Measurements from ENCODE around the gene STK39. TPM values are rescaled to one million over a fixed set of nuclear protein-coding genes. Genes with fewer than 3 reads are reported as not detected.
"Not testable (repeated sequence)": the region's sequence is repeated elsewhere in the genome, so short reads cannot be mapped to it uniquely, and the experiment has no call there.

The STK39 gene
- total RNA-seq, 2 donors from 2014 or later = 21.8 to 43.1 TPM

- DNase-seq (ENCODE audit: low spot score in 2 of 2) (peak in 1 of 2 donors; percentile 39), ATAC-seq (peak in 1 of 2 donors; percentile 46)
- no peaks in the 10 kb centered on the region for H3K36me3 Mint-ChIP-seq
- H3K27ac Mint-ChIP-seq = no peak overlapping the region
- no peaks in the 10 kb centered on the region for H3K9me3 Mint-ChIP-seq
Measured at GRCh38 chr2:168118733-168119514, 128.5 kb downstream of the STK39 start.

- no peak for ATAC-seq
- Mint-ChIP-seq H3K9me3 (no peaks in the 10 kb centered on the region), H3K36me3 (peaks cover 0 to 6% of the 10 kb centered on the region in 2 donors), H3K27ac (no peak overlapping the region)
- DNase-seq (ENCODE audit: low spot score in 2 of 2) = no peak
Measured at GRCh38 chr2:168116448-168116847, 130.9 kb downstream of the STK39 start.

- H3K36me3 Mint-ChIP-seq = peaks cover 0 to 6% of the 10 kb centered on the region in 2 donors
- H3K27ac Mint-ChIP-seq = no peak overlapping the region
- ATAC-seq = no peak
Measured at GRCh38 chr2:168114619-168115018, 132.8 kb downstream of the STK39 start.

GRCh38 chr2:168114040-168114439, 133.4 kb downstream of the STK39 start:
- no peaks in the 10 kb centered on the region for H3K9me3 Mint-ChIP-seq
- DNase-seq (ENCODE audit: low spot score in 2 of 2) (no peak), ATAC-seq (no peak)
- H3K27ac Mint-ChIP-seq = no peak overlapping the region
- peaks cover 0 to 6% of the 10 kb centered on the region in 2 donors for H3K36me3 Mint-ChIP-seq

More at GRCh38 chr2:168114619-168115018, 132.8 kb downstream of the STK39 start:
- no peak for DNase-seq (ENCODE audit: low spot score in 2 of 2)
- no peaks in the 10 kb centered on the region for H3K9me3 Mint-ChIP-seq

- Mint-ChIP-seq H3K9me3 (no peaks in the 10 kb centered on the region), H3K36me3 (peaks cover 7 to 13% of the 10 kb centered on the region in 2 donors), H3K27ac (no peak overlapping the region)
- DNase-seq (ENCODE audit: low spot score in 2 of 2) = no peak
- ATAC-seq = no peak
Measured at GRCh38 chr2:168107322-168107721, 140.1 kb downstream of the STK39 start.

- peaks cover 14 to 17% of the 10 kb centered on the region in 2 donors for H3K36me3 Mint-ChIP-seq
- no peaks in the 10 kb centered on the region for H3K9me3 Mint-ChIP-seq
- no peak overlapping the region for H3K27ac Mint-ChIP-seq
- DNase-seq (ENCODE audit: low spot score in 2 of 2) (no peak), ATAC-seq (no peak)
Measured at GRCh38 chr2:168105127-168105683, 142.2 kb downstream of the STK39 start.

- no peak overlapping the region for H3K27ac Mint-ChIP-seq
- no peak for DNase-seq (ENCODE audit: low spot score in 2 of 2)
- peaks cover 7 to 15% of the 10 kb centered on the region in 2 donors for H3K36me3 Mint-ChIP-seq
- no peaks in the 10 kb centered on the region for H3K9me3 Mint-ChIP-seq
- no peak for ATAC-seq
Measured at GRCh38 chr2:168097431-168097830, 150.0 kb downstream of the STK39 start.

GRCh38 chr2:168096158-168096557, 151.2 kb downstream of the STK39 start:
- Mint-ChIP-seq H3K36me3 (peaks cover 0 to 8% of the 10 kb centered on the region in 2 donors), H3K27ac (no peak overlapping the region), H3K9me3 (no peaks in the 10 kb centered on the region)
- no peak for DNase-seq (ENCODE audit: low spot score in 2 of 2)
- peak in 1 of 2 donors; percentile 30 for ATAC-seq

GRCh38 chr2:168091986-168092385, 155.4 kb downstream of the STK39 start:
- Mint-ChIP-seq H3K27ac (no peak overlapping the region), H3K36me3 (peaks cover 0 to 6% of the 10 kb centered on the region in 2 donors), H3K9me3 (no peaks in the 10 kb centered on the region)
- ATAC-seq (no peak), DNase-seq (ENCODE audit: low spot score in 2 of 2) (no peak)

- DNase-seq (ENCODE audit: low spot score in 2 of 2) (no peak), ATAC-seq (no peak)
- peaks cover 0 to 6% of the 10 kb centered on the region in 2 donors for H3K36me3 Mint-ChIP-seq
- no peak overlapping the region for H3K27ac Mint-ChIP-seq
- no peaks in the 10 kb centered on the region for H3K9me3 Mint-ChIP-seq
Measured at GRCh38 chr2:168090366-168091135, 156.8 kb downstream of the STK39 start.

GRCh38 chr2:168089200-168089599, 158.2 kb downstream of the STK39 start:
- DNase-seq (ENCODE audit: low spot score in 2 of 2) (no peak), ATAC-seq (no peak)
- no peaks in the 10 kb centered on the region for H3K9me3 Mint-ChIP-seq
- peaks cover 0 to 6% of the 10 kb centered on the region in 2 donors for H3K36me3 Mint-ChIP-seq
- peak overlapping the region in 1 of 2 donors; percentile 80 for H3K27ac Mint-ChIP-seq

GRCh38 chr2:168087401-168087800, 160.0 kb downstream of the STK39 start:
- Mint-ChIP-seq H3K36me3 (peaks cover 0 to 6% of the 10 kb centered on the region in 2 donors), H3K27ac (no peak overlapping the region), H3K9me3 (peaks cover 0 to 5% of the 10 kb centered on the region in 2 donors)
- ATAC-seq (no peak), DNase-seq (ENCODE audit: low spot score in 2 of 2) (no peak)

GRCh38 chr2:168086851-168087250, 160.5 kb downstream of the STK39 start:
- ATAC-seq (no peak), DNase-seq (ENCODE audit: low spot score in 2 of 2) (no peak)
- H3K36me3 Mint-ChIP-seq = peaks cover 0 to 10% of the 10 kb centered on the region in 2 donors
- H3K9me3 Mint-ChIP-seq = peaks cover 0 to 10% of the 10 kb centered on the region in 2 donors
- no peak overlapping the region for H3K27ac Mint-ChIP-seq

GRCh38 chr2:168085801-168086361, 161.5 kb downstream of the STK39 start:
- Mint-ChIP-seq H3K9me3 (peaks cover 0 to 12% of the 10 kb centered on the region in 2 donors), H3K36me3 (peaks cover 0 to 13% of the 10 kb centered on the region in 2 donors)

GRCh38 chr2:168084288-168084687, 163.1 kb downstream of the STK39 start:
- DNase-seq (ENCODE audit: low spot score in 2 of 2) (no peak), ATAC-seq (no peak)
- H3K27ac Mint-ChIP-seq = no peak overlapping the region
- peaks cover 0 to 12% of the 10 kb centered on the region in 2 donors for H3K9me3 Mint-ChIP-seq
- peaks cover 4 to 20% of the 10 kb centered on the region in 2 donors for H3K36me3 Mint-ChIP-seq

More at GRCh38 chr2:168085801-168086361, 161.5 kb downstream of the STK39 start:
- DNase-seq (ENCODE audit: low spot score in 2 of 2) (no peak), ATAC-seq (no peak)
- H3K27ac Mint-ChIP-seq = no peak overlapping the region

GRCh38 chr2:168081452-168081851, 165.9 kb downstream of the STK39 start:
- ATAC-seq = peak; percentile 18 to 61
- H3K27ac Mint-ChIP-seq; DNase-seq (ENCODE audit: low spot score in 2 of 2): not testable (repeated sequence)
- peaks cover 4 to 21% of the 10 kb centered on the region in 2 donors for H3K36me3 Mint-ChIP-seq
- H3K9me3 Mint-ChIP-seq = peaks cover 0 to 12% of the 10 kb centered on the region in 2 donors
